ENCODE results near the gene CAMTA2.
"Not testable (repeated sequence)": the region's sequence is repeated elsewhere in the genome, so short reads cannot be mapped to it uniquely, and the experiment has no call there.

Gene CAMTA2

GRCh38 chr17:4938069-4938491 lies 49.4 kb downstream of the CAMTA2 start:
- no peak overlapping the region for H3K27ac ChIP-seq

GRCh38 chr17:4937553-4937952 lies 49.9 kb downstream of the CAMTA2 start:
- no peak for DNase-seq (ENCODE audit: low read depth, low spot score)
- no peak overlapping the region for H3K27ac ChIP-seq

More at GRCh38 chr17:4938069-4938491, 49.4 kb downstream of the CAMTA2 start:
- DNase-seq (ENCODE audit: low read depth, low spot score), result no peak

GRCh38 chr17:4936436-4936835 lies 51.0 kb downstream of the CAMTA2 start:
- DNase-seq (ENCODE audit: low read depth, low spot score), result no peak
- no peak overlapping the region for H3K27ac ChIP-seq

GRCh38 chr17:4935650-4936049 lies 51.8 kb downstream of the CAMTA2 start:
- no peak for DNase-seq (ENCODE audit: low read depth, low spot score)
- H3K27ac ChIP-seq, result no peak overlapping the region

GRCh38 chr17:4934173-4934979 lies 53.1 kb downstream of the CAMTA2 start:
- no peak overlapping the region for H3K27ac ChIP-seq
- no peak for DNase-seq (ENCODE audit: low read depth, low spot score)

- no peak overlapping the region for H3K27ac ChIP-seq
- no peak for DNase-seq (ENCODE audit: low read depth, low spot score)
Measured at GRCh38 chr17:4933646-4934045, 53.8 kb downstream of the CAMTA2 start.

GRCh38 chr17:4932756-4933155 lies 54.7 kb downstream of the CAMTA2 start:
- H3K27ac ChIP-seq, result no peak overlapping the region

GRCh38 chr17:4931963-4932362 lies 55.5 kb downstream of the CAMTA2 start, which contains the start of gene GP1BA:
TSS of gene GP1BA (plus strand) at chr17:4932277. CDS start at chr17:4932605, 328 bp downstream.
- no peak within 1 kb of the TSS for H3K27ac ChIP-seq
- no peak for DNase-seq (ENCODE audit: low read depth, low spot score)

More at GRCh38 chr17:4932756-4933155, 54.7 kb downstream of the CAMTA2 start:
- DNase-seq (ENCODE audit: low read depth, low spot score), result no peak

GRCh38 chr17:4928881-4929280 lies 58.6 kb downstream of the CAMTA2 start:
- H3K27ac ChIP-seq, result no peak overlapping the region
- DNase-seq (ENCODE audit: low read depth, low spot score), result no peak

- DNase-seq (ENCODE audit: low read depth, low spot score); H3K27ac ChIP-seq: not testable (repeated sequence)
Measured at GRCh38 chr17:4926577-4927335, 60.7 kb downstream of the CAMTA2 start.

GRCh38 chr17:4921320-4921719 lies 66.2 kb downstream of the CAMTA2 start:
- DNase-seq (ENCODE audit: low read depth, low spot score), result no peak
- H3K27ac ChIP-seq, result no peak overlapping the region

GRCh38 chr17:4920351-4921048 lies 67.0 kb downstream of the CAMTA2 start:
- peak overlapping the region; percentile 22 for H3K27ac ChIP-seq
- DNase-seq (ENCODE audit: low read depth, low spot score), result no peak

GRCh38 chr17:4919511-4920047 lies 67.9 kb downstream of the CAMTA2 start:
- DNase-seq (ENCODE audit: low read depth, low spot score), result no peak
- no peak overlapping the region for H3K27ac ChIP-seq

Measured in epithelial cell of prostate (primary cell).